ENCODE results near the gene C1QC.

DNA sequence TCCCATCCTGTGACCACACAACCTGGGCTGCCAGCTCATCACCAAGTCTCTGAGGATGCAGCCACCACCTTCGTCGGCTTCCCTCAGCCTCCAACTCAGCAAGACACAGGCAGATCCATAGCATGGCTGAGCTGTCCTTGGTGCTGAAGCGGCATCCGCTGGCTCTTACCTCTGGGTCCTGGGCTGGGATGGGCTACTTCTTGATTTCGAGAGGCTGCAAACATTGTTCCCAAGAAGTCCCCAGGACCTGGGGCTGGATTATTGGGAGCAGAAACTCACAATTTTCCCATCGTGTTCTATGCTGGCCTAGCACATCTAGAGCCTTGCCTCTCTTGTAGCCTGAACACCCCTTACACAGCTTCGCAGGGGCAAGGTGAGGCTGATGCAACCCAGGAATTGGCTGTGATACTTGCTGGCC, 31.9 kb upstream of the C1QC start:
- no peak for TF ChIP-seq POLR2AphosphoS5 (IDR thresholded peaks at IDR 0.05; ENCODE audit: borderline replicate concordance, low read depth, low read length)
- no peak for TF ChIP-seq EZH2 (IDR thresholded peaks at IDR 0.05)
- no peak for TF ChIP-seq FOXP2 (optimal IDR thresholded peaks at IDR 0.05; ENCODE audit: control extremely low read depth, extremely low read length, insufficient read depth)

Measured in SK-N-MC (cell line).